Stimulated activated effector memory CD8-positive, alpha-beta T cell treated with anti-CD3 and anti-CD28 coated beads, Interleukin-12 subunit alpha, Interleukin-12 subunit beta, amount 100 ng/mL, for 72 hours (primary cell): ENCODE data around the gene ATP10D.
"Not testable (repeated sequence)": the region's sequence is repeated elsewhere in the genome, so short reads cannot be mapped to it uniquely, and the experiment has no call there.

Experiments used
- ATAC-seq: fragments of 150-1000 bp; cut with Tn5 transposase; 2 replicates; pipeline ENCODE4 v1.10.0; 2021
- DNase-seq, 2 donors: peaks; one replicate each; pipeline ENCODE4 v3.0.0; 2021 to 2022; ENCODE audit warnings: low spot score in 2 of 2
- H3K27ac Mint-ChIP-seq: one replicate; pipeline ENCODE4 v1.8.0; 2022; ENCODE audit warnings: mild to moderate bottlenecking, mixed read lengths
- H3K36me3 Mint-ChIP-seq: one replicate; pipeline ENCODE4 v1.8.0; 2022; ENCODE audit warnings: mild to moderate bottlenecking, mixed read lengths
- H3K4me1 Mint-ChIP-seq: one replicate; pipeline ENCODE4 v1.8.0; 2022; ENCODE audit warnings: mixed read lengths
- H3K4me3 Mint-ChIP-seq: one replicate; pipeline ENCODE4 v1.8.0; 2022; ENCODE audit warnings: mild to moderate bottlenecking, mixed read lengths
- H3K9me3 Mint-ChIP-seq: one replicate; pipeline ENCODE4 v1.8.0; 2022; ENCODE audit warnings: mixed read lengths

ATP10D gene

GRCh38 chr4:47510506-47511143 lies 25.6 kb downstream of the ATP10D start:
- peak; percentile 61 for ATAC-seq
- no peak overlapping the region for H3K4me3 Mint-ChIP-seq
- no peaks in the 10 kb centered on the region for H3K9me3 Mint-ChIP-seq

GRCh38 chr4:47513461-47513860 lies 28.4 kb downstream of the ATP10D start:
- ATAC-seq: no peak
- no peaks in the 10 kb centered on the region for H3K9me3 Mint-ChIP-seq
- no peaks in the 10 kb centered on the region for H3K36me3 Mint-ChIP-seq
- no peak overlapping the region for H3K4me3 Mint-ChIP-seq
- peaks cover 21% of the 10 kb centered on the region for H3K4me1 Mint-ChIP-seq
- no peak overlapping the region for H3K27ac Mint-ChIP-seq
- DNase-seq: no peak

More at GRCh38 chr4:47510506-47511143, 25.6 kb downstream of the ATP10D start:
- no peaks in the 10 kb centered on the region for H3K36me3 Mint-ChIP-seq
- DNase-seq: no peak
- H3K27ac Mint-ChIP-seq: peak overlapping the region; percentile 26
- peaks cover 21% of the 10 kb centered on the region for H3K4me1 Mint-ChIP-seq

- Mint-ChIP-seq H3K9me3 (no peaks in the 10 kb centered on the region), H3K36me3 (no peaks in the 10 kb centered on the region), H3K4me1 (peaks cover 15% of the 10 kb centered on the region), H3K27ac (no peak overlapping the region), H3K4me3 (no peak overlapping the region)
- DNase-seq (no peak), ATAC-seq (peak; percentile 71)
These were observed 34.3 kb downstream of the ATP10D start for GRCh38 chr4:47519239-47519883.

- Mint-ChIP-seq H3K9me3 (peaks cover 6% of the 10 kb centered on the region), H3K36me3 (no peaks in the 10 kb centered on the region), H3K4me3 (no peak overlapping the region), H3K27ac (no peak overlapping the region), H3K4me1 (peaks cover 7% of the 10 kb centered on the region)
- ATAC-seq (no peak), DNase-seq (no peak)
These were observed 40.2 kb downstream of the ATP10D start for GRCh38 chr4:47525154-47525819.

GRCh38 chr4:47526281-47526680 lies 41.2 kb downstream of the ATP10D start:
- no peak overlapping the region for H3K27ac Mint-ChIP-seq

GRCh38 chr4:47528646-47529045 lies 43.6 kb downstream of the ATP10D start:
- H3K4me1 Mint-ChIP-seq: peaks cover 35% of the 10 kb centered on the region
- not testable (repeated sequence) for ATAC-seq, DNase-seq, H3K9me3 Mint-ChIP-seq, H3K36me3 Mint-ChIP-seq, H3K4me3 Mint-ChIP-seq, H3K27ac Mint-ChIP-seq

More at GRCh38 chr4:47526281-47526680, 41.2 kb downstream of the ATP10D start:
- Mint-ChIP-seq H3K9me3 (peaks cover 6% of the 10 kb centered on the region), H3K4me1 (peaks cover 15% of the 10 kb centered on the region), H3K4me3 (no peak overlapping the region), H3K36me3 (no peaks in the 10 kb centered on the region)
- DNase-seq: no peak
- no peak for ATAC-seq

- peak overlapping the region; percentile 84 for H3K27ac Mint-ChIP-seq
- ATAC-seq: no peak
- no peak overlapping the region for H3K4me3 Mint-ChIP-seq
- peaks cover 6% of the 10 kb centered on the region for H3K9me3 Mint-ChIP-seq
- H3K4me1 Mint-ChIP-seq: peaks cover 46% of the 10 kb centered on the region
- H3K36me3 Mint-ChIP-seq: no peaks in the 10 kb centered on the region
- no peak for DNase-seq
These were observed 45.7 kb downstream of the ATP10D start for GRCh38 chr4:47530801-47531200.

- Mint-ChIP-seq H3K4me3 (peak overlapping the region; percentile 19), H3K27ac (peak overlapping the region; percentile 84), H3K36me3 (no peaks in the 10 kb centered on the region), H3K4me1 (peaks cover 46% of the 10 kb centered on the region), H3K9me3 (peaks cover 6% of the 10 kb centered on the region)
- ATAC-seq (peak; percentile 99), DNase-seq (peak; percentile 23 to 62)
These were observed 46.3 kb downstream of the ATP10D start for GRCh38 chr4:47531241-47531953.

GRCh38 chr4:47531954-47532321 lies 46.9 kb downstream of the ATP10D start:
- H3K4me1 Mint-ChIP-seq: peaks cover 46% of the 10 kb centered on the region
- peak overlapping the region; percentile 84 for H3K27ac Mint-ChIP-seq
- H3K4me3 Mint-ChIP-seq: peak overlapping the region; percentile 19
- H3K36me3 Mint-ChIP-seq: no peaks in the 10 kb centered on the region
- ATAC-seq (no peak), DNase-seq (peak in 1 of 2 donors; percentile 51)
- peaks cover 6% of the 10 kb centered on the region for H3K9me3 Mint-ChIP-seq

- DNase-seq: no peak
- Mint-ChIP-seq H3K9me3 (peaks cover 6% of the 10 kb centered on the region), H3K4me3 (peak overlapping the region; percentile 19), H3K36me3 (no peaks in the 10 kb centered on the region), H3K27ac (peak overlapping the region; percentile 84), H3K4me1 (peaks cover 46% of the 10 kb centered on the region)
- no peak for ATAC-seq
These were observed 47.6 kb downstream of the ATP10D start for GRCh38 chr4:47532658-47533057.

- peaks cover 46% of the 10 kb centered on the region for H3K4me1 Mint-ChIP-seq
- H3K27ac Mint-ChIP-seq: peak overlapping the region; percentile 51
- H3K4me3 Mint-ChIP-seq: peak overlapping the region; percentile 24
- H3K9me3 Mint-ChIP-seq: peaks cover 6% of the 10 kb centered on the region
- no peaks in the 10 kb centered on the region for H3K36me3 Mint-ChIP-seq
- peak; percentile 70 for ATAC-seq
- DNase-seq: no peak
These were observed 48.7 kb downstream of the ATP10D start for GRCh38 chr4:47533689-47534347.

- Mint-ChIP-seq H3K9me3 (no peaks in the 10 kb centered on the region), H3K27ac (no peak overlapping the region), H3K4me3 (no peak overlapping the region), H3K36me3 (no peaks in the 10 kb centered on the region), H3K4me1 (peaks cover 46% of the 10 kb centered on the region)
- ATAC-seq: no peak
- DNase-seq: no peak
These were observed 49.7 kb downstream of the ATP10D start for GRCh38 chr4:47534772-47535171.

- H3K4me1 Mint-ChIP-seq: peaks cover 37% of the 10 kb centered on the region
- H3K27ac Mint-ChIP-seq: no peak overlapping the region
These were observed 50.6 kb downstream of the ATP10D start for GRCh38 chr4:47535567-47536147.

GRCh38 chr4:47536966-47537365 lies 51.9 kb downstream of the ATP10D start:
- H3K27ac Mint-ChIP-seq: no peak overlapping the region
- no peaks in the 10 kb centered on the region for H3K36me3 Mint-ChIP-seq
- ATAC-seq (no peak), DNase-seq (no peak)
- peaks cover 24% of the 10 kb centered on the region for H3K4me1 Mint-ChIP-seq
- H3K9me3 Mint-ChIP-seq: no peaks in the 10 kb centered on the region
- no peak overlapping the region for H3K4me3 Mint-ChIP-seq

More at GRCh38 chr4:47535567-47536147, 50.6 kb downstream of the ATP10D start:
- Mint-ChIP-seq H3K4me3 (no peak overlapping the region), H3K36me3 (no peaks in the 10 kb centered on the region), H3K9me3 (no peaks in the 10 kb centered on the region)
- no peak for DNase-seq
- no peak for ATAC-seq
